HK-2 (cell line): ENCODE results near the gene PLOD2.

ENCODE experiments used
- DNase-seq: peaks from one replicate; pipeline ENCODE4 v3.0.0-alpha.2; 2018; ENCODE audit not compliant: unreplicated experiment

Gene PLOD2

GRCh38 chr3:146166415-146166821 lies 5.4 kb upstream of the PLOD2 start:
- DNase-seq, result no peak

DNA sequence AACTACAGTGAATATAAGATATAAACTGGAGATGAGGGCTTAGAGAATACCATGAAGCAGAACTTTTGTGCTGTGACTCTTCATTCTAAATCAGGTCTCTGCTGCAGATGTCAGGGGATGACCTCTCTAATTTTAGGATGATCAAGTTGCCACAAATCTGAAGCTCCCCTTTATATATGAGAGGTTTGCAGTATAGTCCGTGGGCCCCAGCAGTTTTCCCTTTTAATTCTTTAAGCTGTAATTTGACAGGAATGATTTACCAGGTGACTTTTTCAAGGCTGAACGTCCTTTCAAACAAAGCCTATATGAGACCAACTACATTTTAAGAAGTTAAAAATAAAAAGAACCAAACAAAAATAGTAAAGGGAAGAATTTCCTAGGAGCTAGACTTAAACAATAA lies 4.9 kb upstream of the PLOD2 start:
- no peak for DNase-seq

- DNase-seq, result no peak
Observed at GRCh38 chr3:146164971-146165769, 4.2 kb upstream of the PLOD2 start.

DNA sequence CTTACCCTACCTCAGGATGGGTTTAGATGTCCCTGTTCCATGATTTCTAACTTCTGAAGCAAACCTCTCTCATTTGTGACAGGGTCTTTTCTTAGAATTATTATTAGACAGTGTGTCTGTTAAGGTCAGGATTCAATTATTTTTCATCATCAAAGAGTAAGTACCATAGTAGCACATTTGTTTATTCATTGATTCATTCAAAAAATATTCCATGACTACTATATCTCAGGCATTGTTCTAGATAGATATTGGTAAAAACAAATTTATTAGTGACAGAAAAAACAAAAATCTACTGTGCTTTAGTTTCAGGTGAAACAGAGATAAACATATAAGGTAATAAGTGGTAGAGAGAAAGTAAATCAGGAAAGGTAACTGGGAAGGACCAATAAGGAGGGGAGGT lies 3.5 kb upstream of the PLOD2 start:
- no peak for DNase-seq

DNA sequence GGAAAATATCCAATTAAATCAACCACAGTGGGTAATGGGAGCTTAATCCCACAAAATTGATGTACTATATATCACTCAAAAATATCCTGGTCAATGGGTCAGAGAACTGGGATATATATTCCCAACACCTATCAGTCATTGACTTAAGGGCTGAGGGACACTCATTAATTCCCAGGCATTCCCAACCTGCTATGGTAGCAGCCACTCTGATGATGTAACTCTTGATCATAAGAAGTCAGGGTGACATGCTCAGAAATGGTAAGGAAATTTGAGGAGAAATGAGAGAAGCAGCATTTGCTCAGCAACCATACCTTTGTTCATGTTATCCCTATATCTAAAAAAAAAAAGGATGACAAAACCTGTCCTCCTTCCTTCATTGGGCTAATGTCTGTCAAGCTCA lies 3.1 kb upstream of the PLOD2 start:
- no peak for DNase-seq

DNA sequence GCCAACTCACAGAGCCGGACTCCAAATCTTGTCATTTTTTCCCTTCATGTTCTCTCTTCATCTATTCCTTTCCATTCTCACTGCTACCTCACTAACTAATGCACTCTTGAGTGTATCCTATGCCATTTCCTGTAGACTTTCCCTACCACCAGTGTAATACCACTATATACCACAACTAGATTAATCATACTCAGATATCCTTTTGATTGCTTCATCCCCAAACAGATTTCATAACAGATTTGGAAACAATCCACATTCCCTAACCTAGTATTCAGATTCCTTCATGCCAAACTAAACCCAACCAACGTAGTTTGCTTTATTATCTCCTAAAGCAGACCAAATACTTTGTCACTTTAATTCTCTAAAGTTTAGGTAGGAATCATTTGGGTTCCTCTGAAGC lies 2.6 kb upstream of the PLOD2 start:
- no peak for DNase-seq

GRCh38 chr3:146162561-146162960 lies 1.6 kb upstream of the PLOD2 start:
- DNase-seq, result no peak

DNA sequence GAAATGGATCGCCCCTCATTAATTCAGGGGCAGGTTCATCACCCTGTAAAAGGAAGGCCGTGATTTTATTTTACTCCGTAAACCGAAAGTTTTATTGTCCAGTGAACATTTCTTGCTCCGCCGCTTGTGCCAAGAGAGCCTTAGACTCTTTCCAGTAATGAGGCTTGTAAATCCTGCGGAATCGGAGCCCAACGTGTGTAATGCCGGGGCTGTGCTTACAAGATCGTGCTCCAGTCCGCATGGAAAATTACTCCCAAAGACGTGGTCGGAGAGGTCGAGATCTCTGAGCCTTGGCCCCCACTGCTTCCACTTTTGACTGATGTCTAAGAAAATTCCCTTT lies 649 bp upstream of the PLOD2 start:
- no peak for DNase-seq

DNA sequence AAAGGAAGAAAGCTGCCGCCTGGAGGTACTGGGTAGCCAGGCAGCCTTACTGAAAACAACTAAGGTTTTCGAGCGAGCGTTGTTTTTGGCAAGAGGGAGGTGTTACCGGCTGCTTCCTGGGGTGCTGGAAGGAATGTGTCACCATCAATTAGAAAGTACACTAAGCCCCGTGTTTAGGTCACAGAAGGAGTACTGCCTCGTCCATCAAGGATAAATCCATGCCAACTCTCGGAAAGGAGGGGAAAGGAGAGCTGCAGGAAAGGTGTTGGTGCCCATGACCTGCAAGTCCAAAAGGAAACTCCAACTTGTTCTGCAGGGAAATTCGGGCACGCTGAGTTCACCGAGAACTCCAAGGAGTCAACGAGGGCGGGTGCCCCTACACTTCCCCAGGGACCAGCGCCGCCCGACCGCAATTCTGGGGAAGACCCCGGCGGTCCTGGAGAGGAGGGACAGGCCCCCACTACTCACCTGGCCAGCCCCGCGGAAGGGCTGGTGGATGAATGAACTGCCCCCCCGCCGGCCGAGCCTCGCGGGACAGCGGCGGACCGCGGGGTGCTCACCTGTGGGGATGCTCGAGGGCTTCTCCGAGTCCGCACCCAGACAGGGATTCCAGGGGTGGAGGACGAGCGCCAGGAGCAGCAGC lies 542 bp downstream of the PLOD2 start:
- peak; percentile 77 for DNase-seq

GRCh38 chr3:146159616-146160320 lies 1.2 kb downstream of the PLOD2 start:
- DNase-seq, result no peak

DNA sequence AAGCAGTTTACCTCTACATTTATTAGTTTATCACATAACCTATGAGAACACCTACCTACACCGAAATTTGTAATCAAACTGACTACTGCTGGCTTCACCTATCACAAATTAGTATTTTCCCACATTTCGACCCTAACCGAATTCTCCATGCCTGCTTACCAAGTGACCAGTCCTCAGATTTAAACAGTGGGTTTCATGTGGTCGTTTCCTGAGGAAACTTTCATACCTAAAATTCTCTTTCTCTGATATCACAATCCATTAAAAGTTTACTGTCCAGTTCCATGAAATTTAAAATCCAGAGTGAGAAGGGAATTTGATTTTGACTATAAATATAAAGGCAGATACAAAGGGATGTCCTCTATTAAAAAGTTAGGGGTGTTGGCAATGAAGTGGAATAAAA lies 1.9 kb downstream of the PLOD2 start:
- no peak for DNase-seq

- DNase-seq, result no peak
Observed at GRCh38 chr3:146157325-146158060, 3.5 kb downstream of the PLOD2 start.

DNA sequence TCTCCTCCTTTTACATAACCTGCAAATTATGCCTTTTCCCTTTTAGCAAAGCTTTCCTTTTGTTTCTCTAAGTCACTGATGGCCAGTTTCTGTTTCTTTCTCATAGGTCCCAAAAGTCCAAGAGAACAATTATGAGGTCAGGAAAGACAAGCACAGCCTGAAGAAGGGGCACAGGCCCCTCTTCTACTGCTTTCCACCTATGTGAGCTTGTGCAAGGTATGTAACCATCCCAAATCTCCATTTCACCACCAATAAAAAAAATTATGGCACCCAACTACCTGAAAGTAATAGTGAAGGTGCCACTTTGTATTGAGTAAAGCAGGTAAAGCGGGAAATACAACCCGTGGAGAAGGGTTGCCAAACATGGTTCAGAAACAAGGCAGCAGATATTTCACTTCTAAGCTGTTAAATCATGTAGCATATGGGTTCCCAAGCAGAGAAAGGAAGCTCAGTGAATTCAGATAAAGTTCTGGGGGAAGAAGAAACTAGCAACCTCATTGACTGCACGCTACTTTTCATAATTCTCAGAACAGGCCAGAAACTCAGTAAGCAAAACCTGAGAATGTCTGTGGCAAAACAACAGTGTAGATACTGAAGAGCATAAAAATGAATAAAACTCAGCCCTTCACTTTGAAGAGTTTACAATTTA lies 4.2 kb downstream of the PLOD2 start:
- DNase-seq, result no peak

DNA sequence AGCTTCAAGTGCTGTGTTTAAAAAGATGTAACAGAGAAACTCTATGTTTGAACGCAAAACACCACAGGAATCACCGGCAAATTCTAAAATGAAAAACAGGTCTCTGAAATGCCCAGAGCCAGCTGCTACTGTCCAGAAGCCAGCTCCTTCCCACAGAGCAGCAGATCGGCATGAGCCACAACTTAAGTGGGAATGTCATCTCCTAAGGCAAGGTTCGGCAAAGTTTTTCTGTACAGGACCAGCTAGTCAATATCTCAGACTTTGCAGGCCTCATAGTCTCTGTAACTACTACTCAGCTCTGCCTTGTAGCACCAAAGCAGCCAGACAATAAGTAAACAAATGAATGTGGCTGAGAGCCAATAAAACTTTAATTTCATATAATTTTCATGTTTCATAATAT lies 4.9 kb downstream of the PLOD2 start:
- no peak for DNase-seq

DNA sequence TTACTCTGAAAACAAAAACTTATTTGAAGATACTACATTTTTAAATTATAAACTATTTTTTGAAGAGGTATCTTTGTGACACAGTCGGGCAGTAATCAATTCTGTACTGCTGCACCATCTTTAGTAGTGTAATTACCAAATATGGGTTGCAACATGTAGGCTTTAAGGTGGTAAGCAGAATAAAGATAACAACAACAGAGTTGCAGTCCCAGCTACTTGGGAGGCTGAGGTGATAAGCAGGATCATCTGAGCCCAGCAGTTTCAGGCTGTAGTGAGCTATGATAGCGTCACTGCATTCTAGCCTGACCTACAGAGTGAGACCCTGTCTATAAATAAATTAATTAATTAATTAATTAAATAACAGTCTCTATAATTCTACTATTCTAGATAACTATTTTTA lies 6.0 kb downstream of the PLOD2 start:
- no peak for DNase-seq

GRCh38 chr3:146154316-146154715 lies 6.7 kb downstream of the PLOD2 start:
- no peak for DNase-seq

DNA sequence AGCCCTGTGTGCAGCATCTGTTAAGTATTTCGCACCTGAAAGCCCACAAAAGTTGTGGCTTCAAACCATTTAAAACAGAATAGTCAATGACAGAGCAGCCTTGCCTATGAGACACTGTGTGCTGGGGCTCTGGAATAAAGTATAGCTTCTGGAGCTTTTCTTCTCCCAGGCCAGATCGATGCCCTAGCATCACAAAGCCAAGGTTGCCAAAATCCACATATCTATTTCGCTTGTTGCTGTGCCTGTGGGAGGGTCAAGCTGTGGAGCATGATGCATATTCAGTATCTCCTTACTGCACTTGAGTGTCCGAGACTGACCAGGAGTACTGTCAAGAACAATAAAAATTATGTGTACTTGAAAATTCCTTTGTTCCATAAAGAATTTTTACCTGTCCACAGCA lies 7.6 kb downstream of the PLOD2 start:
- no peak for DNase-seq

GRCh38 chr3:146152834-146153233 lies 8.2 kb downstream of the PLOD2 start:
- DNase-seq, result no peak

DNA sequence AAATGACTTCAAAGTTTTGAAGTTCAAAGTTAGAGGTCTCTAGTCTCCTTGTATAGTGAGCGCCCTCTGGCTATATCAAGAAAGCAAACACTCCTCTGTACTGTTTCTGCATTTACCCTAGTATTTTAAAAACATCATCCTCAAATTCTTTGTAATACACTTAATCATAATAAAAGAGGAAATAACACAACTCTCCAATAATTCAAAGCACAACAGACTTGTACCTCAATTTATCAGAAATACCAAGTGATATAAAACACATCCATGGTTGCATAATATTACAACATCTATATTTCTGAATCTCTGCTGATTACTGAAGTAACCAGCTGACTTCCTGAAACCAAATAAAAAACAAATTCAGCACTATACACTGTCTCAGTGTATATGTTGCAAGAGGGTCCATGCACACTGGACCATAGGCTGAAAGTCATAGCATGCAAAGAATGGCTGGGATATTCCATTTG lies 12.5 kb downstream of the PLOD2 start:
- no peak for DNase-seq

DNA sequence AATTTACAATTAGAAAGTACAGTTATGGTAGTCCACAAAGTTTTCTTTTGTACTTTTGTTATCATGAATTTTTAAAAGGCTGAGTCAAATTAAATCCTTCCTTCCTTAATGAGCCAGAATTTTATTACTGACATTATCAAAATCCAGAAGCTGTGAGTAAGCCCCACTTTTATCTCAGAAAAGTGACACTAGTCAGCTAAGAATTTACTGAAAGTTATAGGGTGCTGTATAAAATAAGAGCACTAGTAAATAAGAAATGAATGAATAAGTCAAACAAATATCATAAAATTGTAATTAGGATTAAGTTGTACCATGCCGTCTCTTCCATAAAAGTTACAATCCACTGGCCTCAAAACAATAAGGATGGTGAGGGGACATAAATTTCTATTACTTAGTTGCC lies 15.3 kb downstream of the PLOD2 start:
- no peak for DNase-seq

DNA sequence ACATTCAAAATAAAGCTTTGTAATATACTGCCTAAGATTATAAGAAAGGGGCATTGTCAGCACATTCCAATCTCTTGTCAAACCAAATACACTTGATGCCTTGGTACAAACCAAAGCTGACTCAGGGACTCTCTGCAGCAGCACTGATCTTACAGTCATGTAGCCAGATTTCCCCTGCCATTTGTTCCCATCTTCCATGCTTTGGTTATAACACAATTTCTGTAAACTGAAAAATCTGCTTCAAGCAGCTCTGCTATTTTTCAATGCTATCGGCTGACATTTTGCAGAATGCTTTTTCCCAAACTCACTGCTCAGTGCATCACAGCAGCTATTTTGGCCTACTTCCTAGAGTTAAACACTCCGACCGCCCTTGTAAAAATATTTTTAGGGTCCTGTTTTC lies 18.2 kb downstream of the PLOD2 start:
- DNase-seq, result no peak

- no peak for DNase-seq
Observed at GRCh38 chr3:146139586-146140110, 21.3 kb downstream of the PLOD2 start.
